Upper lobe of right lung (tissue), 1 donor: Measurements from ENCODE around the gene CDHR2. TPM values are rescaled to one million over a fixed set of nuclear protein-coding genes. Genes with fewer than 3 reads are reported as not detected.

Experiments used
- ATAC-seq: fragments of 200-7000 bp; cut with Tn5 transposase; one replicate; pipeline ENCODE4 v1.9.1; 2020; ENCODE audit warnings: mild to moderate bottlenecking, moderate library complexity
- DNase-seq: peaks from one replicate; pipeline ENCODE4 v3.0.0-alpha.2; 2020
- H3K27ac ChIP-seq: fragments of 200-600 bp; one replicate; pipeline ENCODE4 v1.8.0; 2022
- H3K27me3 ChIP-seq: fragments of 200-600 bp; one replicate; pipeline ENCODE4 v1.8.0; 2022; ENCODE audit warnings: mild to moderate bottlenecking
- H3K36me3 ChIP-seq: fragments of 200-600 bp; one replicate; pipeline ENCODE4 v1.8.0; 2022
- H3K4me1 ChIP-seq: fragments of 200-600 bp; one replicate; pipeline ENCODE4 v1.8.0; 2022
- H3K4me3 ChIP-seq: fragments of 200-600 bp; one replicate; pipeline ENCODE4 v1.8.0; 2022; ENCODE audit warnings: mild to moderate bottlenecking
- H3K9me3 ChIP-seq: fragments of 200-600 bp; one replicate; pipeline ENCODE4 v1.8.0; 2022
- intact Hi-C: fragments of 100-400 bp; cut with DNase I; formaldehyde crosslinking; loops from one replicate; pipeline ENCODE4 v1.11.0; 2022
- total RNA-seq: library from RNA; stranded (reverse); fragmentation: NEBNext Ultra II Directional; extraction: Animal tissue kit (Norgen Biotek cat#: 25700); gene quantifications from one replicate; pipeline ENCODE4 v1.2.1, GENCODE V29; 2021
- TF ChIP-seq, protein P1 (sequence below): fragments of 200-600 bp; IDR thresholded peaks from one replicate; pipeline ENCODE4 v1.8.0; 2022; ENCODE audit warnings: antibody characterized with exemption
- donor health status: DM: no; HTN: yes; CAD: no; lungs with severe emphysema.

CDHR2 gene
- total RNA-seq, 1 donor from 2014 or later = 0.35 TPM

DNA sequence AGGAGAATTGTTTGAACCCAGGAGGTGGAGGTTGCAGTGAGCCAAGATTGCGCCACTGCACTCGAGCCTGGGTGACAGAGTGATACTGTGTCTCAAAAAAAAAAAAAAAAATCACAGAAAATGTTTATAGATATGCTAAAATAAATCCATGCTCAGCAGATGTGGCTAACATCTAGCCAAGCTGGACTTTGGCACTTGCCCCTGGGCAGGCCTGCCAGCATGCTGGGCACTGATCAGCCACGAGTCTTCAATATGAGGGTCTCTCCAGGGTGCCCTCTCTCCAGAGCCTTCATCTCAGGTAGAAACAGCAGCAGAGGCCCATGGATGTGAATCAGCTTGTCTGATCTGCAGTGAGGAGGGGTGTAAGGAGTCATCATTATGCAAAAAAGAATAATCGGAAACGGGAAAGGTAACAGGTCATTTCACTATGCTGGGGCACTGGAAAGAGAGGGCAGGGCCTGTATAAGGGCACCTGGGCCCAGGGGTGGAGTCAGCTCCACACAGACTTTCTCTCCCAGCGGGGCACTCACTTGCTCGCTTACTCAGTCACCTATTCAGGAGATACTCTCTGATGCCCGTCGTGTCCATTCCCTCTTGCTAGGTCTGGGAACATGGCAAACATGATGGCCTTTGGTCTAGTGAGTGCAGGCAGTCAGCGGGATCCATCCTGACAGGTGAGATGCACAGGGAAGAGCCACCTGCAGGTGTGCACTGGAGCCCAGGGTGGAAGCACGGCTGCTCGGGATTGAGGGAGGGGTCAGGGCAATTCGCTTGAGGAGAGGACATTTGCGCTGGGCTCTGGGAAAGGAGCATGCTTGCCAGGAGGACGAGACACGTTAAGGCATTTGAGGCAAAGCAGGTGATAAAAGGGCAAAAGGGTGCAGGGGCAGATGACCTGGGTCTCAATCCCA, 29.1 kb upstream of the CDHR2 start:
- intact Hi-C loops = no loop called here
- H3K27me3 ChIP-seq = no peaks in the 10 kb centered on the region

GRCh38 chr5:176521286-176521685, 27.9 kb upstream of the CDHR2 start:
- TF ChIP-seq, protein P1, sequence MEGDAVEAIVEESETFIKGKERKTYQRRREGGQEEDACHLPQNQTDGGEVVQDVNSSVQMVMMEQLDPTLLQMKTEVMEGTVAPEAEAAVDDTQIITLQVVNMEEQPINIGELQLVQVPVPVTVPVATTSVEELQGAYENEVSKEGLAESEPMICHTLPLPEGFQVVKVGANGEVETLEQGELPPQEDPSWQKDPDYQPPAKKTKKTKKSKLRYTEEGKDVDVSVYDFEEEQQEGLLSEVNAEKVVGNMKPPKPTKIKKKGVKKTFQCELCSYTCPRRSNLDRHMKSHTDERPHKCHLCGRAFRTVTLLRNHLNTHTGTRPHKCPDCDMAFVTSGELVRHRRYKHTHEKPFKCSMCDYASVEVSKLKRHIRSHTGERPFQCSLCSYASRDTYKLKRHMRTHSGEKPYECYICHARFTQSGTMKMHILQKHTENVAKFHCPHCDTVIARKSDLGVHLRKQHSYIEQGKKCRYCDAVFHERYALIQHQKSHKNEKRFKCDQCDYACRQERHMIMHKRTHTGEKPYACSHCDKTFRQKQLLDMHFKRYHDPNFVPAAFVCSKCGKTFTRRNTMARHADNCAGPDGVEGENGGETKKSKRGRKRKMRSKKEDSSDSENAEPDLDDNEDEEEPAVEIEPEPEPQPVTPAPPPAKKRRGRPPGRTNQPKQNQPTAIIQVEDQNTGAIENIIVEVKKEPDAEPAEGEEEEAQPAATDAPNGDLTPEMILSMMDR = no peak
- Histone ChIP-seq H3K27ac (no peak overlapping the region), H3K9me3 (no peaks in the 10 kb centered on the region), H3K4me3 (no peak overlapping the region), H3K27me3 (no peaks in the 10 kb centered on the region), H3K4me1 (no peaks in the 10 kb centered on the region), H3K36me3 (peaks cover under 1% of the 10 kb centered on the region)
- intact Hi-C loops = no loop called here
- no peak for DNase-seq
- ATAC-seq = no peak

More for the DNA sequence above, 29.1 kb upstream of the CDHR2 start:
- TF ChIP-seq, protein P1 = no peak
- DNase-seq (no peak), ATAC-seq (no peak)
- Histone ChIP-seq H3K9me3 (no peaks in the 10 kb centered on the region), H3K36me3 (no peaks in the 10 kb centered on the region), H3K4me1 (no peaks in the 10 kb centered on the region), H3K4me3 (no peak overlapping the region), H3K27ac (no peak overlapping the region)

DNA sequence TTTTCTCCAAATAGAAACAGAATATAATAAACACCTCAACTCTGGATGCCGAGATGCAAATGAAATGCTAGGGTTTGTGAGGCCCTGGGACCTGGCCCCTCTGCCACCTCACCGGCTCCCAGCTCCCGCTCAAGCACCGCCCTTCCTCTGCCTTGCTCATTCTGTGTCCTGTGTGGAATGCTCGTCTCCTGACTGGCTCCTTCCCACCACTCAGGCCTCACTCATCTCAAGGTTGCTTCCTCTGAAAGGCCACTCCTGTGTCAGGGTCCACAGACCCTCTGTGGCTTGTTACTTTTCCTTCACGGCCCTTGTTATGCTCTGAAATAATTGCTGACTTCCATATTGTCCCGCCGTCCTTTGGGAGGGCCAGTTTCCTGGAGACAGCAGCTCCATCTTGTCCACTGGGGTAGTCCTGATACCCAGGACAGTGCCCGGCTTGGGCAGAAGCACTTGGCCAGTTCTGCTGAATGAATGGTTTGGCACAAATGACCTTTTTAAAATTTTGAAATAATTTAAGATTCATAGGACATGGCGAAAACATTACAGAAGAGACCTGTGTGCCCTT, 27.4 kb upstream of the CDHR2 start:
- Histone ChIP-seq H3K27me3 (no peaks in the 10 kb centered on the region), H3K9me3 (no peaks in the 10 kb centered on the region), H3K27ac (no peak overlapping the region), H3K4me3 (no peak overlapping the region), H3K36me3 (peaks cover 6% of the 10 kb centered on the region), H3K4me1 (no peaks in the 10 kb centered on the region)
- ATAC-seq (no peak), DNase-seq (no peak)
- intact Hi-C loops = no loop called here
- TF ChIP-seq, protein P1 = no peak

DNA sequence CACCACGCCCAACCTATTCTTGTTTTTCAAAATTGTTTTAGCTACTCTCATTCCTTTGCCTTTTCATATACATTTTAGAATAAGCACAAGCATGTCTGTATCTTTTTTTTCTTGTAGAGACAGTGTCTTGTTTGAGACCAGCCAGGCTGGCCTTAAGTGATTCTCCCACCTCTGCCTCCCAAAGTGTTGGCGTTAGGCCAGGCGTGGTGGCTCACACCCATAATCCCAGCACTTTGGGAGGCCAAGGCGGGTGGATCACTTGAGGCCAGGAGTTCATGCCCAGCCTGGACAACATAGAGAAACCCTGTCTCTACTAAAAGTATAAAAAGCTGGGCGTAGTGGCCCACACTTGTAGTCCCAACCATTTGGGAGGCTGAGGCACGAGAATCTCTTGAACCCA, 25.0 kb upstream of the CDHR2 start:
- TF ChIP-seq, protein P1 = no peak
- no peak for DNase-seq
- ATAC-seq = no peak
- H3K9me3 ChIP-seq = no peaks in the 10 kb centered on the region
- H3K27ac ChIP-seq = no peak overlapping the region
- H3K36me3 ChIP-seq = peaks cover 29% of the 10 kb centered on the region
- intact Hi-C loops = no loop called here
- no peaks in the 10 kb centered on the region for H3K27me3 ChIP-seq
- no peak overlapping the region for H3K4me3 ChIP-seq
- no peaks in the 10 kb centered on the region for H3K4me1 ChIP-seq

DNA sequence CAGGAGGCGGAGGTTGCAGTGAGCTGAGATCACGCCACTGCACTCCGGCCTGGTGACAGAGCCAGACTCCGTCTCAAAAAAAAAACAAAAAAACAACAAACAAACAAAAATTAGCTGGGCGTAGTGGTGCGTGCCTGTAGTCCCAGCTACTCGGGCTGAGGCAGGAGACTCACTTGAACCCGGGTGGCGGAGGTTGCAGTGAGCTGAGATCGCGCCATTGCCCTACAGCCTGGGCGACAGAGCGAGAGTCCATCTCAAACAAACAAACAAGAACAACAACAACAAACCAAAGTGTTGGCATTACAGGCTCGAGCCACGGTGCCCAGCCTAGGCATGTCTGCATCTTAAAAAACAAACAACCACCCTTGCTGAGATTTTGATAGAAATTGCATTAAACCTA, 24.2 kb upstream of the CDHR2 start:
- no peak for ATAC-seq
- H3K36me3 ChIP-seq = peaks cover 37% of the 10 kb centered on the region
- H3K4me3 ChIP-seq = no peak overlapping the region
- intact Hi-C loops = no loop called here
- H3K27ac ChIP-seq = no peak overlapping the region
- no peaks in the 10 kb centered on the region for H3K4me1 ChIP-seq
- no peak for DNase-seq
- TF ChIP-seq, protein P1 = no peak
- no peaks in the 10 kb centered on the region for H3K27me3 ChIP-seq
- H3K9me3 ChIP-seq = no peaks in the 10 kb centered on the region
